NCI-H460 (cell line): ENCODE data around the gene ALOX15. TPM values are rescaled to one million over a fixed set of nuclear protein-coding genes. Genes with fewer than 3 reads are reported as not detected.
A peak's percentile ranks its signal among the peaks of the same experiment; 100 is the strongest.
"Not testable (repeated sequence)": the region's sequence is repeated elsewhere in the genome, so short reads cannot be mapped to it uniquely, and the experiment has no call there.

Experiments used
- DNase-seq: peaks from one replicate; pipeline ENCODE4 v3.0.0-alpha.2; 2016; ENCODE audit warnings: low read depth; ENCODE audit errors: extremely low read depth
- total RNA-seq: library from RNA; depleted of rRNA; stranded (reverse); fragments of >200 nt; shearing (Covaris generic); gene quantifications from 2 replicates; pipeline ENCODE4 v1.2.3, GENCODE V29; 2014

Gene ALOX15
- total RNA-seq, 1 experiment from 2014 or later, result 2.3 TPM

GRCh38 chr17:4657678-4658077 lies 16.2 kb upstream of the ALOX15 start:
- no peak for DNase-seq

DNA sequence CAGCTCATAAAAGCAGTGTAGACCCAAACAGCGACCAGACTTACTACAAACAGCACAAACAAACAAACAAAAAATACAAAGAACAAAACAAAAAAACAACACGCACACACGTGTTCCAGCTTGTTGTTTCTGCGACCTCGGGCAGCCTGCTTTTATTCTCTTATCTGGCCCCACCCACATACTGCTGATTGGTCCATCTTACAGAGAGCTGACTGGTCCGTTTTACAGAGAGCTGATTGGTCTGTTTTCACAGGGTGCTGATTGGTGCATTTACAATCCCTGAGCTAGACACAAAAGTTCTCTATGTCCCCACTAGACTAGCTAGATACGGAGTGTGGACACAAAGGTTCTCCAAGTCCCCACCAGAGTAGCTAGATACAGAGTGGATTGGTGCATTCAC lies 14.5 kb upstream of the ALOX15 start:
- DNase-seq, result not testable (repeated sequence)

DNA sequence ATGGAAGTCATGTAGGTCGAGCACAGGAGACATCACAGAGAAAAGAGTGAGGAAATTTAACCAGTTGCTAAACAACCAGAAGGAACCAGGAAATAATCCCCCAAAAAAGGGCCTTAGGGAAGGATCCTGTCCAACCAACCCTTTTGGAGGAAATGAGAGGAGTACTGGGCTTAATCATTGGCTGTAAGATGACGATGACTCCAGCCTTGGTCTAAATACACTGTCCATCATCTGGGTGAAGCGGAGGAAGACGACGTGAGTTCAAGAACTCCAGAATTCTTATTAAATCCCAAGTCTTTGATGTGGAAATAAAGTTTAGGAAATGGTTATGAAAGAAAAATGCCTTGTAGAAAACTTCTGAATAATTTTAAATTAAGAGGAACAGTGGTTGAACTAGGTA lies 11.5 kb upstream of the ALOX15 start:
- no peak for DNase-seq

DNA sequence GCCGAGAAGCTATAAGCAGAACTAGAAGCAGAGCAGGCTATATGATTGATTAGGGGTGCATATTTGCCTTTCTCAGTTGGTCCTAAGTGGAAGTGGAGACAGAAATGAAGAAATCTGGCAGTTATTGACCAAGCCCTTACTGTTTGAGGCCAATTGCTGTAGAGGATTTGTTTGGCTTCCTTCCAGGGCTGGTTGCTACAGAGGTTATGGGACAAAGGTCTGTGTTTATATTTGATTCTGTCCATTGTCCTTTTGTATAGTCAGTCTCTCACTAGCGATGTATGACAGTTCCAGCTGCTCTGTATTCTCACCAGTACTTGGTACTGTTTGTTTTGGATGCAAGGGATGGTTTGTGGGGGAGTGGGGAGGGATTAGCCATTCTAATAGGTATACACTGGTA lies 7.3 kb upstream of the ALOX15 start:
- DNase-seq, result no peak

GRCh38 chr17:4645642-4646041 lies 4.2 kb upstream of the ALOX15 start:
- no peak for DNase-seq

GRCh38 chr17:4643676-4644075 lies 2.2 kb upstream of the ALOX15 start:
- no peak for DNase-seq

DNA sequence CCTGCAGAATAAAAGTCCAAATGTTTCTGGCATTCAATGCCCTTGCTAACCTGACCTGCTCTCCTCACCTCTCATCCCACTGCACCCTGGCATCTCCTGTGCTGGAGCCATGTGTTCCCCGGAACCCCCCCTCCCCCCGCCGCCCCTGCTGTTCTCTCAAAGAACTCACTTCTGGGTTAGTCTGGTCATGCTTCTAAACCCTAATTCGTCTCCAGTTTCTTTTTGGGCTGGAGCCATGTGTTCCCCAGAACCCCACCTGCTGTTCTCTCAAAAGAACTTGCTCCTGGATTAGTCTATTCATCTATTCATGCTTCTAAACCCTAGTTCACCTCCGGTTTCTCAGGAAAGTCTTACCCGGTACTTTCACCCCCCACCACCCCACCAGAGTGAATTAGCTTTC lies 808 bp upstream of the ALOX15 start:
- no peak for DNase-seq

- not testable (repeated sequence) for DNase-seq
Observed at GRCh38 chr17:4640569-4641188, 799 bp downstream of the ALOX15 start.

DNA sequence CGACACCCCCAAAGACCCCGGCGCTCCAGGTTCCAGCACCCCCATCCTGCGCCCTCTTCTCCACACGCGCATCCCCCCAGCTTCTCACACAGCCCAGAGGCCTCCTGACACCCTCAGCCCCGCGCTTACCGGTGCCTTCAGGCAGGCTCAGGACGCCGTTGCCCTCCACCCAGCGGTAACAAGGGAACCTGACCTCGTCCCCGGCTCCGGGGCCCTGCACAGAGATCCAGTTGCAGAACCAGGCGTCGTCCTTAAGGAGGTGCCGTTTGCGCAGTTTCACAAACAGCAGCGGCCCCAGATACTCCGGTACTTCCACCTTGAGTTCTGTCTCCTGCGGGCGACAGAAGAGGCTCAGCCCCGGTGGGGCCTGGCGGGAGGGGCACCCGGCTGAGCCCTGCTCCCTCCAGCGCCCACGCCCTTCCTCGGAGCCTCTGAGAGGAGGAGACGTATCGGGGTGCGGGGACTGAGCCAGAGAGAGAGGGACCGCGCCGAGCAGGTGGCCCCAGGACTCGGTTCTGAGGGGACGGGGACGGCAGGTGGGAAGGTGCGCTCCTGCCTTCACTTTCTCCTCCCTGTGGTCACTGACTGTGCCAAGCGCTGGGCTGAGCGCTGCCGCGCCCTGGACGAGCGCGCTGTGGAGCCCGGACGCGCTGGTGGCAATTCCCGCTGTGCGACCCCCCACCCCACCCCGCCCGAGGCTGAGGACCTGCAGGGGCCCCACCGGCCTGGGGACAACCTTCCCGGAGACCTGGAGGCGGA lies 2.0 kb downstream of the ALOX15 start:
- peak; percentile 21 for DNase-seq

GRCh38 chr17:4638766-4639165 lies 2.7 kb downstream of the ALOX15 start:
- DNase-seq, result not testable (repeated sequence)

DNA sequence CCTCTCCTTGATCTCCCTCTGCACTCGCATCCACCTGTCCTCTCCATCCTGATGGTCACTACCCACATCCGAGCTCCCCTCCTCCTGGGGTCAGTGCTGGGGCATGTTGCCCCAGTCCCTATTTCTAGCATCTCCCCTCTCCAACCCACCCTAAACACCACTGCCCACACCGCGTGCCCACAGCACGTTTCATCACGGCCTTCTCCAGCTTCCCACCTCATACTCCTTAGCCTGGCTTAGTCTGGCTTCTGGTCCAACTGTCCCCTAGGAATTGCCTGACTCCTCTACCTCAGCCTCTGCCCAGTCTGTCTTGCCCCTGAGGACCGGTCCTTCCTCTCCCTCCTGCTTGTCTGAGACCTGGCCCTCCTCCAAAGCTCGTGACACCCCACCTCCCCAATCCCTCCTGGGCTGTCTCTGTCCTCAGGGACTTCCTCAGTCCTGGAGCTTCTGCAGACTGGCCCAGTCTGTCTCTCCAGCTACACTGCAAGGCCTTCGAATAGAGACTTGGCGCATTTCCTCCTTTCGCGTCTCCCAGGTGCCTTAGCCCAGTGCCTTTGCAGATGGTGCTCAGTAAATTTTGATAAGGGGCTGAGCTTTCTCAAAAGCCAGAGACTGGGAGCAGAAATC lies 4.9 kb downstream of the ALOX15 start:
- DNase-seq, result no peak

GRCh38 chr17:4635823-4636375 lies 5.6 kb downstream of the ALOX15 start:
- no peak for DNase-seq

- no peak for DNase-seq
Observed at GRCh38 chr17:4634976-4635375, 6.5 kb downstream of the ALOX15 start.

DNA sequence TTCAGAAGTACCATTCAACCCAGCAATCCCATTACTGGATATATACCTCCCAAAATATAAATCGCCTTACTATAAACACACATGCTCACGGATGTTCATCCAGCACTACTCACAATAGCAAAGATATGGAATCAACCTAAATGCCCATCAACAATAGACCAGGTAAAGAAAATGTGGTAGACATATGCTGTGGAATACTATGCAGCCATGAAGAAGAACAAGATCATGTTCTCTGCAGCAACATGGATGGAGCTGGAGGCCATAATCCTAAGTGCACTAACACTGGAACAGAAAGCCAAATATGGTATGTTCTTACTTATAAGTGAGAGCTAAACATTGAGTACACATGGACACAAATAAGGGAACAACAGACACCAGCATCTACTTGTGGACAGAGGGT lies 7.8 kb downstream of the ALOX15 start:
- DNase-seq, result no peak

DNA sequence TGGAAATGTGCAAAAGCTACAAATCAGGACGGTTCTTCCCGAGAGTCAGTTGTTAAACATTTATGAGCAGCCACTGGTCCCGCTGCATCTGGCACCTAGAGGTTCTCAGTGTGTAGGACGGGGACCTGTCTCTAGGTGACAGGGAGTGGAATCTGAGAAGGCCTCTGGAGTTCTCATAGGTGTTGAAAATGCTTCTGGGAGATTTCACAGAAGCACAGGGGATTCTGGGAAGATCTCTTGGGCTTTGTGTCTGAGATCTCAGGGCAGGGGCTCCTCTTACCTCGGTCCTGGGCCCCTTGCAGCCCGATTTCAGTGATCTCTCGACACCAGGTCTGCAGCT lies 8.9 kb downstream of the ALOX15 start:
- no peak for DNase-seq

GRCh38 chr17:4631836-4632580 lies 9.5 kb downstream of the ALOX15 start:
- no peak for DNase-seq

DNA sequence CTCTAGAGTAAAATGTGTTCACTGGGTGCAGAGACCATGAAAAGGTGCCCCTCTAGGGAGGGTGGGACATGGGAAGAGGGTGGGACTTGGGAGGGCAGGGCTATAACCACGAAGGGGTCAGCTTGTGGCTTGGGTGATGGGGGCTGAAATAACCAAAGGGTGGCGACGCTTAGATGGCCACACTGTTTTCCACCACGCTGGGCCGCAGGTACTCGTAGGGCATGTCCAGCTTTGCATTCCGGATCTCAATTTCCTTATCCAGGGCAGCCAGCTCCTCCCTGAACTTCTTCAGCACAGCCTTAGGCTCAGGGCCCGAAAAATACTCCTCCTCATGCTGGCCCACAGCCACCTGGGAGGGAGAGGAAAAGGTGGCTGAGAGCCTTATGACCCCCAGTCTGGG lies 10.0 kb downstream of the ALOX15 start:
- no peak for DNase-seq

- no peak for DNase-seq
Observed at GRCh38 chr17:4626734-4627256, 14.7 kb downstream of the ALOX15 start.

DNA sequence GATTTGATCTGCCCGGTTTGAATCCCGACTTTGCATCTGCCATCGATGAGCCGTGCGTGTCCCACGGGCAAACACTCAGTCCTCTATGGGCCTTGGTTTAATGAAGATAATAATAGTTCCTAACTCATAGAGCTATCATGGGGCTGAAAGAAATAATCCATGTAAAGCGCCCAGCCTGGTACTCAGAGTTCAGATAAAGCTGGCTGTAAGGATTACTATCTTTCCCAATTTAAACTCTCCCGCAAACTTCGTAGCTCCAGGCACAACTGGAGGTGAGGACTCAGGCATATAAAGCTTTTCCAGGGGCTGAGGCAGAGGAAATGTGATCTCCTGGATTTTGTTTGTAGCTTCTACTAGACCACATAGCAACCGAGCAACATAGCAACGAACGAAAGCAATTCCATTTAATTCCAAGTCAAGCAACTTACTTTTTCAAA lies 16.3 kb downstream of the ALOX15 start:
- DNase-seq, result no peak

GRCh38 chr17:4624451-4624911 lies 17.0 kb downstream of the ALOX15 start:
- DNase-seq, result not testable (repeated sequence)

DNA sequence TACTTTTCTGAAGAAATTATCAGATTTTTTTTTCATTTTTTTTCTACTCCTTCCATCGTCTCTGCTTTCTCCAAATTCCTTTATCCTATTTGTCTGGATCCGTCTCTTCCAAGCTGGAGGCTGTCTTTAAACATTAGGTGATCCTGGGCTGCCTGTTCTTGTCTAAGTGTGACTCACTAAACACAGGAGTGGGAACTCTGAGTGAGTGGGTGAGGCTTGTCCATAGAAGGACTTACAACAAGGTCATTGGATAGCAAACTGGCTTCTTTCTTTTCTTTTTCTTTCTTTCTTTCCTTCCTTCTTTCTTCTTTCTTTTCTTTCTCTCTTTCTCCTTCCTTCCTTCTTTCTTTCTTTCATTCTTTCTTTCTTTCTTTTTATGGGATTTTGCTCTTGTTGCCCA lies 18.2 kb downstream of the ALOX15 start:
- DNase-seq, result no peak
